ENCODE measurements around the gene HPSE.

The HPSE gene

DNA sequence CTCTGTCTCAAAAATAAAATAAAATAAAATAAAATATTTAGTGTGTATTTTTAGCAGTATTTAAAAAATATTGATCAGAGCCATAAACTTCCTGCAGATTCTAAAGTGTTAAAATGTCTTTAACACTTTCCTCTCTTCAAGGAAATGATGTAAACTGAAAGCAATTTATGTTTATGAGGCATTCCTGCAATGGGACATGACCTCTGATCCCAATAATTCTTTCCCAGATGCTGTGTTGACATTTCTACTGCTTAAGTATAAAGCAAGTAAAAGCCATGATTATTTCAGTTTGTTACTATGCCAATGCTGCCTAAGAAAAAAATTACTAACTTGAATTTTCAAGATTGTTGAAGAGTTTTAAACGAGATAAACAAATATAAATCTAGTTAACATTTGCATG is 79.1 kb downstream of the HPSE start:
- Mint-ChIP-seq H3K27me3 (ENCODE audit: low read depth, poor library complexity) (peaks cover 4% of the 10 kb centered on the region), H3K27ac (no peak overlapping the region), H3K4me3 (no peak overlapping the region), H3K4me1 (peaks cover 22% of the 10 kb centered on the region), H3K36me3 (ENCODE audit: low read depth) (peaks cover 11% of the 10 kb centered on the region), H3K9me3 (no peaks in the 10 kb centered on the region)
- TF ChIP-seq, protein P1, sequence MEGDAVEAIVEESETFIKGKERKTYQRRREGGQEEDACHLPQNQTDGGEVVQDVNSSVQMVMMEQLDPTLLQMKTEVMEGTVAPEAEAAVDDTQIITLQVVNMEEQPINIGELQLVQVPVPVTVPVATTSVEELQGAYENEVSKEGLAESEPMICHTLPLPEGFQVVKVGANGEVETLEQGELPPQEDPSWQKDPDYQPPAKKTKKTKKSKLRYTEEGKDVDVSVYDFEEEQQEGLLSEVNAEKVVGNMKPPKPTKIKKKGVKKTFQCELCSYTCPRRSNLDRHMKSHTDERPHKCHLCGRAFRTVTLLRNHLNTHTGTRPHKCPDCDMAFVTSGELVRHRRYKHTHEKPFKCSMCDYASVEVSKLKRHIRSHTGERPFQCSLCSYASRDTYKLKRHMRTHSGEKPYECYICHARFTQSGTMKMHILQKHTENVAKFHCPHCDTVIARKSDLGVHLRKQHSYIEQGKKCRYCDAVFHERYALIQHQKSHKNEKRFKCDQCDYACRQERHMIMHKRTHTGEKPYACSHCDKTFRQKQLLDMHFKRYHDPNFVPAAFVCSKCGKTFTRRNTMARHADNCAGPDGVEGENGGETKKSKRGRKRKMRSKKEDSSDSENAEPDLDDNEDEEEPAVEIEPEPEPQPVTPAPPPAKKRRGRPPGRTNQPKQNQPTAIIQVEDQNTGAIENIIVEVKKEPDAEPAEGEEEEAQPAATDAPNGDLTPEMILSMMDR (IDR thresholded peaks at IDR 0.05), result no peak
- no peak for DNase-seq

DNA sequence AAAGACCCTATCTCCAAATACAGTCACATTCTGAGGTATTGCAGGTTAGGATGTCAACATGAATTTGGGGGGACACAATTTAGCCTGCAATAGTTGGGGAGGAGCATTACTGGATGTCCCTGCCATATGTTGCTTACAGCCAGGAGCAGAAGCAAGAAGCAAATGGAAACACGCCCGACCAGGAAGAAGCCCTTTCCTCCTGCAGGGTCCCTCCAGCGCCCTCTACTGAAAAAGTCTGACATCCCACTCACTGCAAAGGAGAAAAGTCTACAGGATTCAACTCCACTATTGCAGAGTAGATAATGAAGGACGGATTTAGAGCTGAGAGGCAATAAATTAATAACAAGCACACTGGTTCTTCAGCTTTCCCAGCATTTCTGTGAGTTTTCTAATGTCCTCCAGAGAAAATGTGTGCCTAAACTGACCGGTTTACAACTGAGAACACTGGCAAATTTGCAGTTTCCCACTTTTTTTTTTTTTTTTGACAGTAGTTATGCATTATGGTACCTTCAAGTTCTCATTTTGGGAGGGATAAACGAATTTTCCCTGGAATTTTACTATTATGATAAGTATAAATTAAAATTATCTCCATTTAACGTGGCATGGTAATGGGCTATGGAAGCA is 81.8 kb downstream of the HPSE start:
- peak; percentile 63 for DNase-seq
- Mint-ChIP-seq H3K4me1 (peaks cover 20% of the 10 kb centered on the region), H3K27ac (no peak overlapping the region), H3K4me3 (no peak overlapping the region), H3K27me3 (ENCODE audit: low read depth, poor library complexity) (peaks cover 4% of the 10 kb centered on the region), H3K9me3 (no peaks in the 10 kb centered on the region), H3K36me3 (ENCODE audit: low read depth) (peaks cover 6% of the 10 kb centered on the region)
- TF ChIP-seq, protein P1 (IDR thresholded peaks at IDR 0.05), result peak; percentile 69

DNA sequence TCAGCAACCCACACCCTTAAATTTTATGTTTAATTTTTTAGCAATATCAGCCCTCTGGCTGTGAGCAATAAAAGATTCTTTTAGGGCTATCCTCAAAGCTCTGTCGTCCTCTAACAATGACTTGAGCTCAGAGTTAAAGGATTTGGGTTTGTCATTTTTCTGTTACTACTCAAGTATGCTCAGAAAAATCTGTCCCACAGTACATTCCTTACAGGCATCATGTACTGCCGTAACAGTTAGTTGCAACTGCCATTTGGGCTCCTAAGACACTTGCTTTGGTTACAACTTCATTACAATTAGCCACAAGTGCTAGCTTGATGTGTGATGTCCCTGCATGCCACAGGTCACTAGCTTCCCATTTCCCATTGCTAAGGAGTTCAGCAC is 83.2 kb downstream of the HPSE start:
- no peak overlapping the region for H3K4me3 Mint-ChIP-seq
- H3K4me1 Mint-ChIP-seq, result peaks cover 12% of the 10 kb centered on the region
- H3K27ac Mint-ChIP-seq, result no peak overlapping the region
- H3K27me3 Mint-ChIP-seq (ENCODE audit: low read depth, poor library complexity), result peaks cover 6% of the 10 kb centered on the region
- H3K9me3 Mint-ChIP-seq, result no peaks in the 10 kb centered on the region
- TF ChIP-seq, protein P1 (IDR thresholded peaks at IDR 0.05), result no peak
- no peaks in the 10 kb centered on the region for H3K36me3 Mint-ChIP-seq (ENCODE audit: low read depth)
- no peak for DNase-seq

DNA sequence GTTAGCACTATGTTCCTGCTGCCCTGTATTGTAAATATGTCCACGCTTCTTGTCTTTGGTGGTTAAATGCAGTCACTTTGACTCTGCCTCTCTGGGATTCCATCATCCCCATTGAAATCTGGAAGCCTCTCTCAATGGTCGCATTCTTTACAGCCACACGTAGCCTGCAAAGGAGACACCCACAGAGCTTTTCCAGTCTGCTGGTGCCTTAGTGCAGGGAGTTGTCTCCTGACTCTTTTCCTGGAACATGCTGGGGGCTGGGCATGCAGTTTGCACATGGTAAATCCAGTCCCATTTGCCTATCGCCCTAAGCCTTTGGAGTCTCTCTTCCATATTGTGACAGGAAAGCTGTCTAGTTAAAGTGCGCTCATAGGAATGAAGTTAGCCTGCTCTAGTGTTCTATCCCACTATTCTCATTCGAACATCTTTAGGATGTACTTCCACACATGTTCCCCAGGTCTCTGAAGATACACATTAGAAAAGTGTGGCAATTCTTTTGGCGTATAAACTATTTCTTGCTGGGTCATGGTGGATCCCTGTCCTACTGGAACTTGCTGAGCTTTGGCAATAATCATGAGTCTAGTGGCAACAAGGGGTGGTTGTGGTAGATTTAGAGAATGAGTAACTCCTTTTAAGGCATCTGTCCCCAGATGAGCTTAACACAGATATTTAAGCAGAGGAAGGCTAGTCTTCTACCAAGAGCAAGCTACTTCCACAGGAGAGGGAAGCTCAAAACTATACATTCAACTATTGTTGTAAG is 83.8 kb downstream of the HPSE start:
- no peak for DNase-seq
- Mint-ChIP-seq H3K27ac (no peak overlapping the region), H3K9me3 (peaks cover 2% of the 10 kb centered on the region), H3K36me3 (ENCODE audit: low read depth) (no peaks in the 10 kb centered on the region), H3K27me3 (ENCODE audit: low read depth, poor library complexity) (peaks cover 6% of the 10 kb centered on the region), H3K4me3 (no peak overlapping the region), H3K4me1 (peaks cover 8% of the 10 kb centered on the region)
- TF ChIP-seq, protein P1 (IDR thresholded peaks at IDR 0.05), result no peak

DNA sequence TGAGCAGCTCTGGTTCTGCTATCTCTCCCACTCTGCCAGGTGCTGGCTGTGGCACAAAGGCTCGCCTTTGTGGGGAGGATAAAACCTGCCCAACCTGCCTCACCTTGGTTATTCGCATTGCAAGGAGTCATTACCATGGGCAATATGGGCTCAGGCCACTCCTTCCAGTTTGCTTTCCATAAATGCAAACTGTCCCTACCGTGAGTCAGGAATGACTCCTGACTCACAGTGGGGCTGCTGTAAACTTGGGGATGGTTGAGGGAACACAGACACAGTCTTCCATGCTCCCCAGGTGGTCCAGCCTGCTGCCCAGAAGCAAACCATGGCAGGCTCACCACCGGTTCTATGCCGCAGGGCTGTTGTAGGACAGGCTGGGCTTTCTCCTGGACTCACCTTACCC is 86.2 kb downstream of the HPSE start:
- no peak for DNase-seq
- Mint-ChIP-seq H3K4me3 (no peak overlapping the region), H3K27ac (no peak overlapping the region), H3K27me3 (ENCODE audit: low read depth, poor library complexity) (peaks cover 6% of the 10 kb centered on the region), H3K9me3 (peaks cover 22% of the 10 kb centered on the region), H3K4me1 (peaks cover 4% of the 10 kb centered on the region), H3K36me3 (ENCODE audit: low read depth) (peaks cover 6% of the 10 kb centered on the region)
- TF ChIP-seq, protein P1 (IDR thresholded peaks at IDR 0.05), result no peak

All from nephron progenitor cell (in vitro differentiated cells).